Measurements from ENCODE around the gene SPRED3.

The SPRED3 gene

DNA sequence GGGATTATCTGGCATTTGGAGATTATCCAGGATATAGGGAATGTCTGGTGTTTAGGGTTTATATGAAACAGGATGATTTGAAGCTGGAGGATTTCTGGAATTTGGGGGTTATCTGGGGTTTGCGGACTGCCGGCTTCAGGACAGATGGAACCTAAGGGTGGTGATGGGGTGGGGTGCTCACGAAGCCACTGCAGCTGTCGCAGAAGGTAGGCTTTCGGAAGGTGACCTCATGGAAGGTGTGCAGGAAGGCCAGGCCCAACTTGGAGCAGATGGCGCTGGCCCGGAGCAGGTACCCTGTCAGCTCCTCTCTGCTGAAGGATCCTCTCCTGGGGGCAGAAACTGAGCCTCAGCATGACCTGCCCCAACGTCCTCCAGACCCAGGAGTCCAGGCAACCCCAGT is 24.0 kb downstream of the SPRED3 start:
- TF ChIP-seq Cebpa-rat (IDR thresholded peaks at IDR 0.05), result no peak
- peaks cover 0 to 92% (median 0%) of the 10 kb centered on the region in 11 experiments; a peak in 6 of 22 replicates for H3K36me3 ChIP-seq
- peaks cover 5 to 19% (median 7%) of the 10 kb centered on the region in 10 experiments for H3K4me1 ChIP-seq
- no peak overlapping the region for H3K4me3 ChIP-seq
- H3K27me3 ChIP-seq, result no peaks in the 10 kb centered on the region
- no peak overlapping the region for H3K4me2 ChIP-seq
- H3K9ac ChIP-seq, result no peak overlapping the region
- no peaks in the 10 kb centered on the region for H3K9me3 ChIP-seq (replicated peaks in 1 of 11)
- no peak overlapping the region for H3K27ac ChIP-seq
- H4K20me1 ChIP-seq, result no peaks in the 10 kb centered on the region; a peak in 1 of 22 replicates

DNA sequence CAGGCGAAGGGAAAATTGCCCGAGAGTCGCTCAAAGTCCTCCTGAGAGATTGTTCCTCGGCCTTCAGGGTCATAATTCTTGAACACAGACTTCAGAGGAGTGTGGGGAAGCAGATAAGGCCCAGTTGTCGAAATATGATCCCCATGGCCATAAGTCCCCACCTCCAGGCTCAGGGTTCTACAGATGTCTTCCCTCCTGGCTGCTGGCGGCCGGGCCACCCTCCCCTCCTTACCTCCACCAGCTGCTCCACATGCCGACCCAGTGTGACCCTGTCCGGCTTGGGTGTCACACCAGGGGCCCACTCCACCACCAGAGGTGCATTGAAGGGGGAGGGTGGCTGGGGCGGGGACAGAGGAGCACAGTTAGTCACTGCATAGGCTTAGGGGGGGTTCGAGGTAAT is 24.5 kb downstream of the SPRED3 start:
- H3K4me3 ChIP-seq, result no peak overlapping the region
- no peak overlapping the region for H3K9ac ChIP-seq
- H3K9me3 ChIP-seq (replicated peaks in 1 of 11), result no peaks in the 10 kb centered on the region
- no peaks in the 10 kb centered on the region for H3K27me3 ChIP-seq
- H3K4me2 ChIP-seq, result no peak overlapping the region
- no peak for TF ChIP-seq Cebpa-rat (IDR thresholded peaks at IDR 0.05)
- H3K36me3 ChIP-seq, result peaks cover 0 to 91% (median 0%) of the 10 kb centered on the region in 11 experiments; a peak in 5 of 22 replicates
- H4K20me1 ChIP-seq, result no peaks in the 10 kb centered on the region; a peak in 1 of 22 replicates
- H3K27ac ChIP-seq, result no peak overlapping the region
- H3K4me1 ChIP-seq, result peaks cover 10 to 24% (median 12%) of the 10 kb centered on the region in 10 experiments

DNA sequence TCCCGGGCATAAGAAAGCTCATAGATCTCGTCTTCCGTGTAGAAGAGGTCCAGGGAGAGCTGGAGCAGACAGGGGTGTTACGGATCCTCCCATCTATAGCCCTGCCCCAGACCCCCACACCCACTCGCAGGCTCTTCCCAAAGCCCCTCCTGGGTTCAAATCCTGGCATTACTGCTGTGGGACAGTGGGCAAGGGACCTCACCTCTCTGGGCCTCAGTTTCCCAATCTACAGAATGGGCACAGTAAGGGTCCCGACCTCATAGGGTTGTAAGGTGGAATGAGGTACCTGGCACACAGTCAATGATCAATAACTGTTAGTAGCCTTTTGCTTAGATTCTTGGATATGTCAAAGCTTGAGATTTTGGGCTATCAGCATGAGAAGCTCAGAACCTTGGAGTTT is 24.9 kb downstream of the SPRED3 start:
- Histone ChIP-seq H3K4me3 (no peak overlapping the region), H3K9me3 (replicated peaks in 1 of 11) (no peaks in the 10 kb centered on the region), H3K9ac (no peak overlapping the region), H3K4me1 (peaks cover 14 to 29% (median 16%) of the 10 kb centered on the region in 10 experiments), H3K27ac (no peak overlapping the region), H3K27me3 (no peaks in the 10 kb centered on the region), H3K36me3 (peaks cover 0 to 86% (median 0%) of the 10 kb centered on the region in 11 experiments; a peak in 5 of 22 replicates), H4K20me1 (no peaks in the 10 kb centered on the region; a peak in 1 of 22 replicates), H3K4me2 (no peak overlapping the region)
- no peak for TF ChIP-seq Cebpa-rat (IDR thresholded peaks at IDR 0.05)

DNA sequence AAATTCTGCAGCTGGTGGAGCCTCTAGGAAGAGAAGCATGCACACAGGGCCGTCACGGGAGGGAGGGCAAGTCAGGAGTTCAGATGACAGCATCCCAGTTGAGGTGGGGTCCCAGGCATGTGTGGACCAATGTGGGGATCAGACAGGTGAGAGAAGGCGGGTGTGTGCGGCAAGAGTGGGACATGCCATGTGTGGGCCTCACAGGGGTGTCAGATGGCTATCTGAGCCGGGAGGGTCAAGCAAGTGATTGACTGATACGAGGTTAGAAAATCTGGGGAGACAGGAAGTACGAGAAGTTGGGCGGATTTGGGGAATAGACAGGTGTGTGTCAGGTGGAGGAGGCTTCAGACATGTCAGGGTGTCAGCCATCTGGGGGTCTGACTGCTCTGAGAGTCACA is 28.6 kb downstream of the SPRED3 start:
- Histone ChIP-seq H3K27ac (peak overlapping the region in 4 of 11 experiments; percentile 17 to 54 (median 20); a peak in 6 of 22 replicates), H4K20me1 (peaks cover 0 to 3% (median 0%) of the 10 kb centered on the region in 11 experiments; a peak in 4 of 22 replicates), H3K4me2 (peak overlapping the region; percentile 86 to 96 (median 92)), H3K27me3 (no peaks in the 10 kb centered on the region), H3K9me3 (replicated peaks in 1 of 11) (no peaks in the 10 kb centered on the region), H3K4me1 (peaks cover 19 to 27% (median 22%) of the 10 kb centered on the region in 10 experiments), H3K9ac (peak overlapping the region in 3 of 11 experiments; percentile 7 to 54 (median 23); a peak in 3 of 22 replicates), H3K4me3 (peak overlapping the region in 2 of 10 experiments; percentile 52 to 57; a peak in 2 of 20 replicates), H3K36me3 (peaks cover 0 to 77% (median 0%) of the 10 kb centered on the region in 11 experiments; a peak in 6 of 22 replicates)
- TF ChIP-seq Cebpa-rat (IDR thresholded peaks at IDR 0.05), result no peak

DNA sequence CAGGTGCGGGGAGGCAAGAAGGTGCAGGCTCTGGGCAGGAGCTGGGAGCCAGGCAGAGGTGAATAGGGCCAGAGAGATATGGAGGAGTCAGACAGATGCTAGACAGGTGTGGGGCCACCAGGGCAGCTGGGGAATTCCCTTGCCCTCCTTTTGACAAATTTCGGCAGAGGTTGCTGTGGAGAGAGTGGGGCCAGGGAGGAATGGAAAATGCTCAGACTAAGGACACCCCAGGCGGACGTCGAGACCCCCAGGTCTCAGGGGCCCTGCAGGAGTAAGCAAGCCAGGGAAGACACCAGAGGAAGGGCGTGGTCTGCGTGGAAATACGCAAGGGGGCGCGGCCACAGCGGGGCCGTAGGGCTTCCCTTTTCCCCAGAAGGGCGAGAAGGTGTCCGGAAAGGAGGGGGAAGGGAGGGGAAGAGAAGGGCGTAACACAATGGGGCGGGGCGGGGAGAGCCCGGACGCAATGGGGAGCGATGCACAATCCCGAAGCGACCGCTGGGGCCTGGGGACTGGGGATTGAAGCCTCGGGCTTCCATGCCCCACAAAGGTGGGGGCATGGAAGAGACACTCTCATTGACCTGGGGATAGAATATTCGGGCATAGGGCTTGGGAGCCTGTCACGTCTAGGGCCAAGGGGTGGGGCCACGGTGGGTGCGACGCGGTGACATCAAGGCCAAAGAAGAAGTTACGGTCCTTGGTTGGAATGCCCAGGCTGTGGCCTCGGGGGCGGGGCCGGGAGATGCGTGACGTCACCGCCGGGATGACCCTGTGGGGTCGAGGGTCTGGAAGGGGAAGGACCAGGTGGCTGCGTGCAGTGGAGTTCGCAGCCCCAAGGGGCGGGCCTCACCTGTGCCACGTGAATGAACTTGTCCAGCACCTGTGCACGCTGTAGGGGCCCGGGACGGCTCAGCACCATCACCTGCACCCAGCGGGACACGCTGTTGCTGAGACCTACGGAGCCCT is 29.3 kb downstream of the SPRED3 start:
- H3K27ac ChIP-seq, result peak overlapping the region in 5 of 11 experiments; percentile 17 to 57 (median 40); a peak in 8 of 22 replicates
- H3K4me1 ChIP-seq, result peaks cover 21 to 33% (median 26%) of the 10 kb centered on the region in 10 experiments
- H3K9ac ChIP-seq, result peak overlapping the region in 9 of 11 experiments; percentile 27 to 54 (median 42); a peak in 11 of 22 replicates
- H3K4me2 ChIP-seq, result peak overlapping the region; percentile 86 to 96 (median 92)
- TF ChIP-seq Cebpa-rat (IDR thresholded peaks at IDR 0.05), result no peak
- H3K36me3 ChIP-seq, result peaks cover 0 to 73% (median 0%) of the 10 kb centered on the region in 11 experiments; a peak in 6 of 22 replicates
- H4K20me1 ChIP-seq, result peaks cover 0 to 7% (median 0%) of the 10 kb centered on the region in 11 experiments; a peak in 4 of 22 replicates
- H3K4me3 ChIP-seq, result peak overlapping the region; percentile 36 to 65 (median 53); a peak in 18 of 20 replicates
- no peaks in the 10 kb centered on the region for H3K9me3 ChIP-seq (replicated peaks in 1 of 11)
- no peaks in the 10 kb centered on the region for H3K27me3 ChIP-seq

DNA sequence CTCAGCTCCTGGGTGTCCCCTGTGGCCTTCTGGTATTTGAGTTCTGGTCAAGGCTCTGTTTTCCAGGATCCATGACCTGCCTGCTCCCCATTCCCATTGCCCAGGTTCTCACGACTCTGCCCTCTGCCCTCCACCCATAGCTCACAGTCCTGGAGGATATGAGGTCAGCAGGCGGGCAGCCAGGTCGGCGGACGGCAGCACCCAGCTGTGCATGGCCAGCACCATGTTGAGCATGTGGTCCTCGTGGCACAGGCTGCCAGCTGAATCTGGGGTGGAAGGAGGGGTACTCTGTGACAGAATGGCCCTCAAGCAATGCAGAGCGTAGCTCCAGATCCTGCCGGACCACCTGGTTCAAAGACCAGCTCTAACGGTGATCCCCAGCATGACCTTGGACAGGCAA is 32.4 kb downstream of the SPRED3 start:
- H3K4me3 ChIP-seq, result no peak overlapping the region
- no peaks in the 10 kb centered on the region for H3K9me3 ChIP-seq (replicated peaks in 1 of 11)
- peaks cover 0 to 7% (median 0%) of the 10 kb centered on the region in 11 experiments; a peak in 5 of 22 replicates for H4K20me1 ChIP-seq
- H3K4me1 ChIP-seq, result peaks cover 37 to 64% (median 45%) of the 10 kb centered on the region in 10 experiments
- no peak for TF ChIP-seq Cebpa-rat (IDR thresholded peaks at IDR 0.05)
- H3K9ac ChIP-seq, result no peak overlapping the region
- no peaks in the 10 kb centered on the region for H3K27me3 ChIP-seq
- H3K4me2 ChIP-seq, result no peak overlapping the region
- peaks cover 0 to 42% (median 0%) of the 10 kb centered on the region in 11 experiments; a peak in 6 of 22 replicates for H3K36me3 ChIP-seq
- no peak overlapping the region for H3K27ac ChIP-seq

DNA sequence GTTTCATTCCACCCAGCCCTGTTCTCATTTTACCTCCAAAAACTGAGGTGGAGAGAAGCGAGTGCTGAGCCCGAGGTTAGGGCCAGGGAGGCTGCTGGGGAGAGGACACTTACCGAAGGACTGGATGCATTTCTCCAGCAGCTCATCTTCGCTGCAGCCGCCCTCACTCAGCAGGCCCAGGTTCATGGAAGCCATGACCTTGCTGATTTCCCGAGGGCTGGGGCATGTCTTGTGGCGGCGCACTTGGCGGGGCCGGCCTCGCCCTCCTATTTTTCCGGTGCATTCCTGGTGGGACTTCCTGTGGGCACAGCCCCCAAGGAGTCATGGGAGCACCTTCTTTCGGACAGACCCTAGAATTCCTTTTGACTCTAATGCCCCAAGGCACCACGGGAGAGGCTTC is 33.4 kb downstream of the SPRED3 start:
- Histone ChIP-seq H3K4me1 (peaks cover 45 to 67% (median 53%) of the 10 kb centered on the region in 10 experiments), H3K9ac (no peak overlapping the region), H3K9me3 (replicated peaks in 1 of 11) (no peaks in the 10 kb centered on the region), H4K20me1 (peaks cover 0 to 7% (median 0%) of the 10 kb centered on the region in 11 experiments; a peak in 5 of 22 replicates), H3K27me3 (no peaks in the 10 kb centered on the region), H3K4me3 (no peak overlapping the region), H3K36me3 (peaks cover 0 to 33% (median 0%) of the 10 kb centered on the region in 11 experiments; a peak in 6 of 22 replicates), H3K27ac (no peak overlapping the region), H3K4me2 (peak overlapping the region in 2 of 11 experiments; percentile 99; a peak in 1 of 22 replicates)
- no peak for TF ChIP-seq Cebpa-rat (IDR thresholded peaks at IDR 0.05)

DNA sequence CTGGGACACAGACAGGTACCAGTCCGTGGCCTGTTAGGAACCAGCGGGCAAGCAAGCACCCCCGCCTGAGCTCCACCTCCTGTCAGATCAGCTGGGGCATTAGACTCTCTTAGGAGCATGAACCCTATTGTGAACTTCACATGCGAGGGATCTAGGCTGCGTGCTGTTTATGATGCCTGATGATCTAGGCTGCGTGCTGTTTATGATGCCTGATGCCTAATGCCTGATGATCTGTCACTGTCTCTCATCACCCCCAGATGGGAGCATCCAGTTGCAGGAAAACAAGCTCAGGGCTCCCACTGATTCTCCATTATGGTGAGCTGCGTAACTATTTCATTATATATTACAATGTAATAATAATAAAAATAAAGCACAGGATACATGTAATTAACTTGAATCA is 33.9 kb downstream of the SPRED3 start:
- H3K27me3 ChIP-seq, result no peaks in the 10 kb centered on the region
- H3K9ac ChIP-seq, result peak overlapping the region in 1 of 11 experiments; percentile 56; a peak in 2 of 22 replicates
- TF ChIP-seq Cebpa-rat (IDR thresholded peaks at IDR 0.05), result no peak
- H3K4me2 ChIP-seq, result peak overlapping the region in 6 of 11 experiments; percentile 39 to 99 (median 55); a peak in 9 of 22 replicates
- H3K4me3 ChIP-seq, result no peak overlapping the region
- H4K20me1 ChIP-seq, result peaks cover 0 to 7% (median 0%) of the 10 kb centered on the region in 11 experiments; a peak in 5 of 22 replicates
- H3K27ac ChIP-seq, result no peak overlapping the region
- no peaks in the 10 kb centered on the region for H3K9me3 ChIP-seq (replicated peaks in 1 of 11)
- peaks cover 0 to 31% (median 0%) of the 10 kb centered on the region in 11 experiments; a peak in 6 of 22 replicates for H3K36me3 ChIP-seq
- H3K4me1 ChIP-seq, result peaks cover 46 to 67% (median 53%) of the 10 kb centered on the region in 10 experiments
